NCI-H1930 (cell line): ENCODE data around the gene ITGB3BP.
"Not testable (repeated sequence)": the region's sequence is repeated elsewhere in the genome, so short reads cannot be mapped to it uniquely, and the experiment has no call there.

Source experiments
- DNase-seq, 2 experiments: peaks; one replicate each; lab custom pipeline; 2025; lab: John Stamatoyannopoulos, UW

The ITGB3BP gene

GRCh38 chr1:63506782-63507181 is 16.2 kb downstream of the ITGB3BP start:
- no peak for DNase-seq

GRCh38 chr1:63501256-63501655 is 21.8 kb downstream of the ITGB3BP start:
- no peak for DNase-seq

GRCh38 chr1:63498106-63498505 is 24.9 kb downstream of the ITGB3BP start:
- DNase-seq = no peak

- no peak for DNase-seq
Observed at GRCh38 chr1:63497577-63497976, 25.4 kb downstream of the ITGB3BP start.

GRCh38 chr1:63487336-63488065 is 35.5 kb downstream of the ITGB3BP start:
- no peak for DNase-seq

- DNase-seq = no peak
Observed at GRCh38 chr1:63486629-63487028, 36.4 kb downstream of the ITGB3BP start.

- DNase-seq = no peak
Observed at GRCh38 chr1:63480057-63480456, 43.0 kb downstream of the ITGB3BP start.

GRCh38 chr1:63475761-63476160 is 47.3 kb downstream of the ITGB3BP start:
- no peak for DNase-seq

GRCh38 chr1:63468683-63469082 is 54.3 kb downstream of the ITGB3BP start:
- not testable (repeated sequence) for DNase-seq

- DNase-seq = no peak
Observed at GRCh38 chr1:63466759-63467158, 56.3 kb downstream of the ITGB3BP start.

- no peak for DNase-seq
Observed at GRCh38 chr1:63466181-63466580, 56.8 kb downstream of the ITGB3BP start.

GRCh38 chr1:63463248-63463647 is 59.8 kb downstream of the ITGB3BP start:
- no peak for DNase-seq

GRCh38 chr1:63461661-63462230 is 61.3 kb downstream of the ITGB3BP start:
- DNase-seq = no peak

- DNase-seq = no peak
Observed at GRCh38 chr1:63458750-63459149, 64.3 kb downstream of the ITGB3BP start.

GRCh38 chr1:63454269-63454668 is 68.8 kb downstream of the ITGB3BP start:
- DNase-seq = no peak

- no peak for DNase-seq
Observed at GRCh38 chr1:63453232-63453631, 69.8 kb downstream of the ITGB3BP start.

GRCh38 chr1:63450416-63450815 is 72.6 kb downstream of the ITGB3BP start:
- DNase-seq = no peak

- no peak for DNase-seq
Observed at GRCh38 chr1:63448731-63449246, 74.2 kb downstream of the ITGB3BP start.

GRCh38 chr1:63442141-63442475 is 80.9 kb downstream of the ITGB3BP start:
- no peak for DNase-seq

- DNase-seq = no peak
Observed at GRCh38 chr1:63435161-63435560, 87.9 kb downstream of the ITGB3BP start.

- no peak for DNase-seq
Observed at GRCh38 chr1:63429281-63429680, 93.7 kb downstream of the ITGB3BP start.

GRCh38 chr1:63428815-63429214 is 94.2 kb downstream of the ITGB3BP start:
- DNase-seq = no peak

GRCh38 chr1:63423649-63424048 is 99.4 kb downstream of the ITGB3BP start:
- DNase-seq = no peak

GRCh38 chr1:63420746-63421145 is 102.3 kb downstream of the ITGB3BP start:
- not testable (repeated sequence) for DNase-seq
